NK-92 treated with Interleukin-12 subunit alpha and Interleukin-12 subunit beta, amount 100 ng/mL, for 24 hours (cell line): ENCODE data around the gene IGDCC3.
"Not testable (repeated sequence)": the region's sequence is repeated elsewhere in the genome, so short reads cannot be mapped to it uniquely, and the experiment has no call there.

ENCODE experiments used
- DNase-seq: peaks from one replicate; lab custom pipeline; 2025; lab: John Stamatoyannopoulos, UW

The IGDCC3 gene

GRCh38 chr15:65369212-65369547 is 8.6 kb downstream of the IGDCC3 start:
- DNase-seq = no peak

DNA sequence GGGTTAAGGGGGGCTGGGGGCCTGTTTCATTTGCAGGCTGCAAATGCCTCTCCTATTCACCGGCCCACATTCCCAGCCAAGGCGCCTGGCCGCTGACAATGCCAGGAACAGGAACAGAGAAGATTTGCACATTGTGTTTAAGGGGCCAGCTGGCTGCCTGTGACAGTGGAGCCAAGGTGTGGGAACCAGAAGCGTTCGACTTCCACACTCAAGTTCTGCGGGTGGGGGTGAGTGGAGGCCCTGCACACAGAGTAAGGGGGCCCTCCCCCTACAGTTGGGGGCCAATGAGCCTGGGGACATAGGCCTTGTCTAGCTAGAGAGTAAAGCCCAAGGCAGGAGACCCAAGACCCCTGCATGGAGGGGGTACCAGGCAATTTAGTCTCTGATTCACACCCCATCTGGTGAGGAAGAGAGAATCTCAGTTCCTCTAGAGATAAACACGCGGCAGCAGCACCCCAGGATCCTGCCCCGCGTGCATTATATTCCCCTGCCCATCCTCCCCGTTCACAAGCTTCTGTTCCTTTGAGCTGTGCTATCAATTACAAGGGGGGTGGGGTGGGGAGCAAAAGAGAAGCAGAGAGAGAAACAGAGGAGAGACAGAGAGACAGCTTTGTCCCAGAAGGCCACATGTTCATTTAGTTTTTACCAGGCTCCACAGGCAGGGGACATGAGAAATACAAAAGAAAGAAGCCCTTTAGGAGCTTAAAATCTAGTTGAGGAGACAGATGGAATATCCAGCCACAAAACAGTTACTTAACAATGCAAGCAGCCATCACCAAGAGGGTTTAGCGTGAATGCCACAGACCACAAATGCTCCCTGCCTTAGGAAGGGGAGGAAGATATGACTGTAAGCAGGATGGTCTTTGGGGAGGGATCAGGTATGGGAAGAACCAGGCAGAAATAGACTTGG is 9.2 kb downstream of the IGDCC3 start:
- no peak for DNase-seq

DNA sequence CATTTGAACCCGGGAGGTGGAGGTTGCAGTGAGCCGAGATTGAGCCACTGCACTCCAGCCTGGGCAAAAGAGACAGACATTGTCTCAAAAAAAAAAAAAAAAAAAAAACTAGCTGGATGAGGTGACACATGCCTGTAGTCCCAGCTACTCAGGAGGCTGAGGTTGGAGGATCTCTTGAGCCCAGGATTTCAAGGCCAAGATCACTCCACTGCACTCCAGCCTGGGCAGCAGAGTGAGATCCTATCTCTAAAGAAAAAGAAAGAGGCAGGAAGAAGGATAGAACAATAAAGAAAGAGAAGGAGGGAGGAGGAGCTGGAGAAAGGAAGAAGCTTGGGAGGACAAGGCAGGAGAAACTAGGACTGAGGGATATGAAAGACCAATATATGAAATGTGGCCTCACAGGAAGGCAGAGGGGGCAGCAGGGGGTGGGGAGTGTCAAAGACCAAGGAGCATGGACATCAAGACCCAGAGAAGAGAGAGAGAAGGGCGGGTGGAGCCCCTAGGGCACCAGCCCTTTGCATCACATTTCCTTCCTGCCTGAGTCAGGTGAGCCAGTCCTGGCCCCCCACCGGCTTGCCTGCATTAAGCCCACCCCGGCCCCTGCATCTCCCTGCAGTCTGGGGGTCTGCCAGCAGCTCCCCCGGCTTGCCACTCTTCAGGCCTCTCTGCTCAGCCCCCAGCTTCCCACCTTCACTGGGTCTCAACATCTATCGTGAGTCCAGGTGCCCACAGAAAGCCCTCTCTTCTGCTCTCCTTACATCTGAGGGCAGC is 11.5 kb downstream of the IGDCC3 start:
- no peak for DNase-seq

GRCh38 chr15:65365229-65365628 is 12.6 kb downstream of the IGDCC3 start:
- no peak for DNase-seq

DNA sequence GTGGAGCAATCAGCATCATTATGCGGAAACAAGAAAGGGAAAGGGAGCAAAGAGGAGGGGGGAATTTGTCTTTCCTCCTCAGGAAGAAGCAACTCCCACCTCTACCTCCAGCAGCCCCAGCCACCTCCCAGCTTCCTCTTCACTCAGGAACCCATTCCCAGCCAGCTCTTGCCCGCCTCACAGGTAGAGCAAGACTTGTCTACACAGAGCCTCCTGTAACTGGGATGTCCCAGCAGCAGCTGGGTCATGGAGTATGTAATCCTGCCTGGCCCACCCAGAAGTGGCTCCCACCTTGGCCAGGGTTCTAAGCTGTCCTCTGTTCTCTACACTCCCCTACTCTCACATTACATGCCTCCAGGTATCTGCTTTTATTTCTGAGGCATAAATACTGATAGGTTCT is 14.0 kb downstream of the IGDCC3 start:
- no peak for DNase-seq

GRCh38 chr15:65363306-65363705 is 14.5 kb downstream of the IGDCC3 start:
- DNase-seq = no peak

DNA sequence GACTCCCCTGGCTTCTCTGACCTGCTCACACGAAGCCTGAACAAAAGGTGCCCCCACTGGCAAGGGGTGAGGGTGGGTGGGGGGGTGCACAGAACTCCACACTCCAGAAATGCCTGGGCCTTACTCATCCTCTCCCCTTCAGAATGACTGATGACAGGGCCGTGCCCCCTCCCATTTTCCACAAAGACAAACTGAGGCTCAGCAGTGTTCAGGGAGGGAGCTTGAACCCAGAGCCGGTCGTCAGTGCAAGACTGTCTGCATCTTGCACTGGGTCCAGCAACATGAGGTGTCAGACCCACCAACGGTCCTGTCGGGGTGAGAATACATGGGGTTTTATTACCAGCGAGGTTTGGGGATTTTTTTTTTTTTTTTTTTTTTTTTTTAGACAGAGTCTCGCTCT is 15.3 kb downstream of the IGDCC3 start:
- no peak for DNase-seq

DNA sequence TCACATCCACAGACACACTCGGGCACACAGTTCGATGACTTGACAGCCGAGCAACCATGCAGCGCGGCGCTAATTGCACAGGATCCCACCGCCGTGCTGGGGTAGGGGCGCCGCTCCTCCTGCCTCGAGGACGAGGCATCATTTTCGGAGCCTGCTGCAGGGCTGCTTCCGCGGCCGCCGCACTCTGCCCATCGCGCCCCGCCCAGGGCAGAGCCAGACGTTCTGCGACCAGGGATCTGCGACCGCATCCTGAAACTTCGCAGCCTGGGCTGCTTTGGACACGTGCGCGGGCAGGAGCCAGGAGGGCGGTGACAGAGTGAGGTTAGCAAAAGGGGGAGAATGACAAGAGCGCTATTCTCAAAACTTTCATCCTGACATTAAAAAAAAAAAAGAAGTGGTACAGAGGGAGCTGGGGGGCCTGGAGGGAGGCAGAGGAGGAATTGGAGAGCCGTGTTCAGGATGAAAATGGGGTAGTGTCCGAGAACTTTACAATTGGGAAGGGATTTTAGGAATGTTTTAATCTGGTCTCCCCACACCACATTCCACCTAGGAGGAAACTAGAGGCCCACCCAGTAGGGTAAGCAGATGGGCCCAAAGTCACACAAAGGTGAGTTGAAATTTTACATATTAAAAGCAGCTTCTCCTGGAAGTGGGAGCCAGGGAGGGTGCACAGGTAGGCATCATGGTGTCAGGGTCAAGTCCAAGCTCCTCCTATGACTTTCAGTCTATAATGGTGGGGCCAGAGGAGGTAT is 15.9 kb downstream of the IGDCC3 start:
- no peak for DNase-seq

- no peak for DNase-seq
Measured at GRCh38 chr15:65360506-65360905, 17.3 kb downstream of the IGDCC3 start.

DNA sequence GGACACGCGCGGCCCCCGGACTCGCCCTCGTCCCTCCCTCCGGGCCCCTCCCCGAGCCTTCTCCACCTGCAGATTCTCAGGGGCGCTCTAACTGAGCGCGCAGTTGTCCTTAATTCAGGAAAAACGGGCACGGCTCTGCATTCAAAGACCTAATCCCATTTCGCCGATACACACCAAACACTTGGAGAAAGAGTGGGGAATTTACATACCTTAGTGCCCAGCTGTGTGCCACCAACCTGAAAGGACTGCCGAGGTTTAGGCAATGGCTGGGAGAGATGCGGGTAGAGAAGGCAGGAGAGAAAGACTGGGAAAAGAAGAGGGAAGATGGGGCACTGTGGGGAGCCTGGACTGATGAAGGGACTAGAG is 21.8 kb downstream of the IGDCC3 start:
- no peak for DNase-seq

- DNase-seq = no peak
Measured at GRCh38 chr15:65355173-65355987, 22.4 kb downstream of the IGDCC3 start.

DNA sequence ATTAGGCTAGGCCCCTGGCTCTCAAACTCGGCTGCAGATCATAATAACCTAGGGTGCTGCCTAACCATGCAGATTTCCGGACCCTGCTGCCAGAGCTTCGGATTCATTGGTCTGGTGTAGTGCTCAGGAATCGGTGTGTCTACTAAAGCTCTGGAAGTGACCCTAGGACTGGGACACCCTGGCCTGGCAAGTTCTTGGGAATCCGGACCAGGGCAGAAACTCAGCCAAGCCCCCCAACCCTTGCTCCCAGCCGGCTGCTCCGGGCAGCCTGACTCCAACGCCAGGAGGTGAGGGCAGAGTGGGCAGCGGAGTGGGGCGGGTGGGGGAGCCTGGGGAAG is 23.0 kb downstream of the IGDCC3 start:
- DNase-seq = no peak

GRCh38 chr15:65351972-65352371 is 25.8 kb downstream of the IGDCC3 start:
- not testable (repeated sequence) for DNase-seq

- no peak for DNase-seq
Measured at GRCh38 chr15:65349338-65349737, 28.5 kb downstream of the IGDCC3 start.

DNA sequence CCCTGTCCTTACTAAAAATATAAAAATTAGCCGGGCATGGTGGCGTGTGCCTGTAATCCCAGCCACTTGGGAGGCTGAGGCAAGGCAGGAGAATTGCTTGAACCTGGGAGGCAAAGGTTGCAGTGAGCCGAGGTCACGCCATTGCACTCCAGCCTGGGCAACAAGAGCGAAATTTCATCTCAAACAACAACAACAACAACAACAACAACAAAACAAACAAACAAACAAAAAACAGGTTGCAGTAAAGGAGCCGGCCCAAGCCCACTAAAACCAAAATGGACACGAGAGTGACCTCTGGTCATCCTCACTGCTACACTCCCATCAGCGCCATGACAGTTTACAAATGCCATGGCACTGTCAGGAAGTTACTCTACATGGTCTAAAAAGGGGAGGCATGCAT is 30.0 kb downstream of the IGDCC3 start:
- not testable (repeated sequence) for DNase-seq

GRCh38 chr15:65346856-65347598 is 30.8 kb downstream of the IGDCC3 start:
- no peak for DNase-seq

DNA sequence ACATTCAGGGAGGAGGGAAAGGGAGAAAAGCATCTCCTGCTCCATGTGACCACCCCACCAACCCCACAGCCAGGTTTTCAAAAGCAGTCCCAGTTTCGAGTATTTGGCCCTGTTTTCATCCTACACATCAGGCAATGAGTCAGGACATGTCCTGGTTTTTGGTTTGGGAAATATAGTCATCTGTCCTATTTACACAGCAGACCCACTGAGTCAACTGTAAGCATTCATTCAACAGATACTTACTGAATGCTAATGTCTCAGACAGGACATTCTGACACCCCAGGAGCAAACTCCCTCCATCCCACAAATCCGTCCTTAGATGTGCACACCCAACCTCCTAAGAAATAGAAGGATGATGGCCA is 32.9 kb downstream of the IGDCC3 start:
- DNase-seq = no peak

GRCh38 chr15:65344214-65344913 is 33.4 kb downstream of the IGDCC3 start:
- no peak for DNase-seq

DNA sequence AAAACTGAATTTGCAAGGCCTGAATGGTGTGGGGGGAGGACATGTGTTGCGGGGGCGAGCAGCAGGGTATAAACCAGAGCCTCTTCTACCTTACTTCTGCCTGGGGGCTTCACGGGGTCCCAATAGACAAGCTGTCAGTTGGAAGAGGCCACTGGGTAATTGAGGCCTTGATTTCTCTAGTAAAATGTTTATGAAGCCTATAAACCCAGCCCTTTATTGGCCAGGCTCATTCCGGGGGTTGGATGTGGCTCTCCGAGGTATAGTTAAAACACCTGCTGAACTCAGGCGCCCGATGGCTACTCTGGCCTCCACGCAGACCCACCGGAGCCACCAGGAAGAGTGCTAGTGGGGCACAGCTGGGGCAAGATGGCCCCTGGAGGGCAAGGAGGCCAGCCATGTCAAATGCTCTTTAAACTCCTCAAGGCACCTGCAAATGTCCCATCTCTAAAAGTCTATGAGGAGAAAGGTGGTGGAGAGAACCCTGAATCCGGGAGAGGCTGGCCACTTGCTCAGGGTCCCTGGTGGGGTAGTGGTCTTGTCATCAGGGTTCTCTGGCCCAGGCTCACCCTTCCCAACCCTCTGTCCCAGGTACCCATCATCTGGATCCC is 34.3 kb downstream of the IGDCC3 start:
- DNase-seq = no peak

DNA sequence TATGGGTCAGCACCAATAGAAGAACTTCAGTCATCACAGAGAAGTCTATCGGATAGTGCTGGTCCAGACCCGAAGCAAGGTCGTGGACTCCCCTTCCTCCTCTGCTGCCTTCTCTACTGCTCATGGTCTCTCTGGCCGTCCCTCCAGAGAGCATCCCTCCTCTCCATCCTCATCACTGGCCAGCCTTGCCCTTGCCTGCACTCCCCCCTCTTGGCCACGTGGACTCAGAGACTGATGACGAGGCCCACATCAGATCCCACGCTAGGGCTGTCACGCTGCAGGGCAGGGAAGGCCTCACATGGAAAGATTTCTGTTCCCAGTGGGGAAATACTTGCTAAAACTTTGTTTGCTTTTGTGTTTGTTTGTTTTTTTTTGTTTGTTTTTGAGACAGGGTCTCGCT is 35.3 kb downstream of the IGDCC3 start:
- no peak for DNase-seq
